Effector memory CD4-positive, alpha-beta T cell (primary cell): ENCODE results near the gene TXNRD2.

Source experiments
- DNase-seq, 3 donors: peaks; one replicate each; pipeline ENCODE4 v3.0.0-alpha.2; 2020
- H3K27ac ChIP-seq: 2 replicates; pipeline ENCODE4 v1.7.0; 2013; ENCODE audit warnings: mild to moderate bottlenecking, low read length, moderate library complexity; ENCODE audit not compliant: insufficient read depth, poor library complexity, severe bottlenecking
- H3K27me3 ChIP-seq: replicated peaks from 2 replicates; pipeline ENCODE4 v1.7.0; 2013; ENCODE audit warnings: mild to moderate bottlenecking, low read length; ENCODE audit not compliant: insufficient read depth, control insufficient read depth, poor library complexity, severe bottlenecking
- H3K36me3 ChIP-seq: 2 replicates; pipeline ENCODE4 v1.7.0; 2013; ENCODE audit warnings: mild to moderate bottlenecking, low read length, moderate library complexity; ENCODE audit not compliant: control insufficient read depth, insufficient read depth
- H3K4me1 ChIP-seq: 2 replicates; pipeline ENCODE4 v1.7.0; 2013; ENCODE audit warnings: low read length, mild to moderate bottlenecking; ENCODE audit not compliant: control insufficient read depth, insufficient read depth, poor library complexity, severe bottlenecking
- H3K4me3 ChIP-seq: 2 replicates; pipeline ENCODE4 v1.7.0; 2013; ENCODE audit warnings: low read length, low read depth, mild to moderate bottlenecking; ENCODE audit not compliant: insufficient read depth, poor library complexity, severe bottlenecking
- H3K9me3 ChIP-seq: 2 replicates; pipeline ENCODE4 v1.7.0; 2013; ENCODE audit warnings: mild to moderate bottlenecking, low read length, moderate library complexity; ENCODE audit not compliant: control insufficient read depth

TXNRD2 gene

GRCh38 chr22:19919701-19920363 is 21.8 kb downstream of the TXNRD2 start:
- Histone ChIP-seq H3K4me1 (no peaks in the 10 kb centered on the region), H3K9me3 (no peaks in the 10 kb centered on the region), H3K27ac (no peak overlapping the region), H3K36me3 (peaks cover 41% of the 10 kb centered on the region), H3K27me3 (no peaks in the 10 kb centered on the region), H3K4me3 (no peak overlapping the region)
- no peak for DNase-seq

GRCh38 chr22:19918332-19919106 is 23.1 kb downstream of the TXNRD2 start:
- Histone ChIP-seq H3K4me3 (no peak overlapping the region), H3K36me3 (peaks cover 47% of the 10 kb centered on the region), H3K27ac (no peak overlapping the region), H3K9me3 (no peaks in the 10 kb centered on the region), H3K4me1 (no peaks in the 10 kb centered on the region), H3K27me3 (no peaks in the 10 kb centered on the region)
- no peak for DNase-seq

- no peak overlapping the region for H3K4me3 ChIP-seq
- no peaks in the 10 kb centered on the region for H3K27me3 ChIP-seq
- H3K4me1 ChIP-seq, result no peaks in the 10 kb centered on the region
- no peaks in the 10 kb centered on the region for H3K9me3 ChIP-seq
- H3K27ac ChIP-seq, result no peak overlapping the region
- no peak for DNase-seq
- peaks cover 56% of the 10 kb centered on the region for H3K36me3 ChIP-seq
Observed at GRCh38 chr22:19917389-19918138, 24.1 kb downstream of the TXNRD2 start.

GRCh38 chr22:19916941-19917340 is 24.7 kb downstream of the TXNRD2 start:
- Histone ChIP-seq H3K27me3 (no peaks in the 10 kb centered on the region), H3K4me1 (no peaks in the 10 kb centered on the region), H3K27ac (no peak overlapping the region), H3K36me3 (peaks cover 58% of the 10 kb centered on the region), H3K4me3 (no peak overlapping the region), H3K9me3 (no peaks in the 10 kb centered on the region)
- DNase-seq, result no peak

GRCh38 chr22:19916006-19916405 is 25.6 kb downstream of the TXNRD2 start:
- H3K4me1 ChIP-seq, result no peaks in the 10 kb centered on the region
- H3K4me3 ChIP-seq, result no peak overlapping the region
- DNase-seq, result no peak
- peaks cover 62% of the 10 kb centered on the region for H3K36me3 ChIP-seq
- H3K27me3 ChIP-seq, result no peaks in the 10 kb centered on the region
- no peak overlapping the region for H3K27ac ChIP-seq
- H3K9me3 ChIP-seq, result no peaks in the 10 kb centered on the region

GRCh38 chr22:19915287-19915954 is 26.2 kb downstream of the TXNRD2 start:
- Histone ChIP-seq H3K27me3 (no peaks in the 10 kb centered on the region), H3K27ac (no peak overlapping the region), H3K9me3 (no peaks in the 10 kb centered on the region), H3K36me3 (peaks cover 62% of the 10 kb centered on the region), H3K4me3 (no peak overlapping the region), H3K4me1 (no peaks in the 10 kb centered on the region)
- DNase-seq, result no peak

GRCh38 chr22:19914201-19914943 is 27.2 kb downstream of the TXNRD2 start:
- no peaks in the 10 kb centered on the region for H3K9me3 ChIP-seq
- no peak for DNase-seq
- H3K36me3 ChIP-seq, result peaks cover 62% of the 10 kb centered on the region

GRCh38 chr22:19913337-19913936 is 28.2 kb downstream of the TXNRD2 start:
- no peaks in the 10 kb centered on the region for H3K27me3 ChIP-seq
- no peak overlapping the region for H3K27ac ChIP-seq
- H3K36me3 ChIP-seq, result peaks cover 58% of the 10 kb centered on the region
- no peaks in the 10 kb centered on the region for H3K9me3 ChIP-seq
- no peak for DNase-seq
- no peak overlapping the region for H3K4me3 ChIP-seq
- H3K4me1 ChIP-seq, result no peaks in the 10 kb centered on the region

More at GRCh38 chr22:19914201-19914943, 27.2 kb downstream of the TXNRD2 start:
- Histone ChIP-seq H3K27ac (no peak overlapping the region), H3K27me3 (no peaks in the 10 kb centered on the region), H3K4me3 (no peak overlapping the region), H3K4me1 (no peaks in the 10 kb centered on the region)
